GM21447 (cell line): ENCODE results near the gene FTSJ3.
"Not testable (repeated sequence)": the region's sequence is repeated elsewhere in the genome, so short reads cannot be mapped to it uniquely, and the experiment has no call there.

Experiments
- ATAC-seq: cut with Tn5 transposase; IDR thresholded peaks from one replicate; pipeline ENCODE4 v1.9.1; 2021; ENCODE audit not compliant: unreplicated experiment

Gene FTSJ3

DNA sequence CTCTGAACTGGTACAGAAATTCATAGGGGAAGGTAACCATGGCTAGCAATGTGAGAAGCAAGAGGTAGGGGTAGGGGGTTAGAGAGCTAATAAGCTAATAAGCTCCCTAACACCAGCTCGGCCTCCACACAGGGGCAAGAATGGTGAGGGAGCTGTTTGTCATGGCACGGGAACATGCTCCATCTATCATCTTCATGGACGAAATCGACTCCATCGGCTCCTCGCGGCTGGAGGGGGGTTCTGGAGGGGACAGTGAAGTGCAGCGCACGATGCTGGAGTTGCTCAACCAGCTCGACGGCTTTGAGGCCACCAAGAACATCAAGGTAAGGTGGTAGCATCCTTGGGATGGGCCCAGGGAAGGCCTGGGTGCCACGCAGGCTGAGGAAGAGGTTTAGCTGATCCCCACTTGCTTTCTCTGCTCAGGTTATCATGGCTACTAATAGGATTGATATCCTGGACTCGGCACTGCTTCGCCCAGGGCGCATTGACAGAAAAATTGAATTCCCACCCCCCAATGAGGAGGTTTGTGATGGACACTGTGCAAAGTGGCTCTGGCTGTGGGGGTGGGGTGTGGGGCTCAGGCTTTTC lies 3.5 kb upstream of the FTSJ3 start:
- ATAC-seq, result no peak

DNA sequence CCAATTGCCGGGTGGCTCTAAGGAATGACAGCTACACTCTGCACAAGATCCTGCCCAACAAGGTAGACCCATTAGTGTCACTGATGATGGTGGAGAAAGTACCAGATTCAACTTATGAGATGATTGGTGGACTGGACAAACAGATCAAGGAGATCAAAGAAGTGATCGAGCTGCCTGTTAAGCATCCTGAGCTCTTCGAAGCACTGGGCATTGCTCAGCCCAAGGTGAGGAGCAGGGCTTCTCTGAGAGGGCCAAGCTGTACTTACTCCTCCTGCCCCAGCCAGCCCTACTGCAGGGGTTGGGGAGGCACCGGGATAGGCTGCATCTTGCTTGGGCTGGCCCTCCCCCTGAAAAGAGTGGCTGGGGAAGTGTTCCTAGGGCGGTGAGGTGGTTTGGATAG lies 2.8 kb upstream of the FTSJ3 start:
- no peak for ATAC-seq

DNA sequence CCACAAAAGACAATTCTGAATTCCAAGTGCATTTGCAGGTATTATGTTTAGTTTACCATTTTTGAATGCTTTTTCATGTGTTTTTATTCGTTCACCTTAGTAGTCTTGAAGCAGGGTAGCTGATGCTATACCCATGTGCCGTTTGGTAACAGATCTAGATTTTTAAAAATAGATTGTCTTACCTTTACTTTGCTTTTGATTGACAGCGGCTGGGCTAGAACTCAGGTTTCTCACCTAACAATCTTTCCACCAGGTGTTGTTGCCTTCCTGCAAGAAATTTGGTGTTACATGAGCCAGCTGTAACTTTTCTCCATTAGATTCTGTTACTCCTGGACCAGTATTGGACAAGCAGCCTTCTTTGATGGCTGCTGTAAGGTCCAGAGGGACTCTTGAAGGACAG lies 1.5 kb upstream of the FTSJ3 start:
- ATAC-seq, result no peak

DNA sequence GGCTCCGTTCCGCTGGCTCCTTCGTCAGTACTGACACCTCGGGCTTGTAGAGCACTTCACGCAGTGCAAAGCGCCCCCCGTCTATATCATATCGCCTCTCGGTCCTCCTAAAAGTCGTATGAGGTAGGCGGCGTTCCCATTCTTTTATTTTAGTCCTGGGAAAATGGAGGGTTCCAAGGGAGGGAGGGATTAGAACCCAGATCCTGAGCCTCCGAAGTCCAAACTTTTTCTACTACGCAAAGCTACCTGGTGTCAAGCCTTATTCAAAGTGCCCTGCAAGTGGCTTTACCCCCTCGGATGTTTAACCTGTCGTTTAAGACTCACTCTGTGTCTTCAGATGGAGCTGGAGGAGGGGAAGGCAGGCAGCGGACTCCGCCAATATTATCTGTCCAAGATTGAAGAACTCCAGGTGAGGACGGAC lies 348 bp upstream of the FTSJ3 start:
- ATAC-seq, result no peak

DNA sequence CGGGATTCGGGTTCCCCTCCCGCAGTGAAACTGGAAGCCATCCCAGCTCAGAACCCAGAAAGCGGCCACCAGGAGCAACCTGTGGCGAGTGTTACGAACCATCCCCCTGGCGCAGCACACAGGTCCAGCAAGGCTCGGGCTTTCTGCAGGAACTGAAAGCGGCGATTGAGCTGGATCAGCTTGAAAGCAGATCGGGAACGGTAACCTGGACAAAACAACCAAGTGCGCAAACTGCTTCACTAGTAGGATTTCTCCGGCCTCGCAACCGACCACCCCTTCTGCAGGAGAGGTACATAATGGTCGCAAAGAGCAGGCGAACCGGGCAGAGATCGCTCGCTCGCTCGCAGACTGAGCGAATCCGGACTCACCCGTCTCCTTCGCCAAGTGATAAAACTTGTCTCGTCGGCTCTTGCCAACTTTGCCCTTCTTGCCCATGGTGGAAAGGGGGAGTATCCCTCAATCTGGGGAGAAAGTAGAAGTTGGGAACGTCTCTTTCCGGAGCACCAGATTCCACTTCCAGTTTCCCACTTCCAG lies 928 bp downstream of the FTSJ3 start:
- peak; percentile 5 for ATAC-seq

DNA sequence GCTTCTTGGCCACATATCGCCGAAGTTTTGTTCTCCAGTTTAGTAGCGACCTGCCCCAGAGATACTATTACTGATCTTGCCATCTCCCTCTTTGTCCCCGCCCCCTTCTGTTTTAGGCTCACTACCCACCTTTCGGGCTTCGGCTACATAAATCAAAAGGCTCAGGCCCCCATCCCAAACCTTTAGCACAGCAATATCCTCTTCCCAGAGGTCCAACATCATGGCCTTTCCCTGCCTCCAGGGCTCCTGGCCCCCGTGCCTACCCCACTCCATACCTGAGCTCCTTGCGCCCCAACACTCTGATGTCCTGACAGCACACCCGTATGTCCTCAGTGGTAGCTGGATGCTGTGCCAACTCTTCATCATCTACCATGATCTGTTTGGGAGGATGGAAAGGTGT lies 3.1 kb downstream of the FTSJ3 start:
- no peak for ATAC-seq

DNA sequence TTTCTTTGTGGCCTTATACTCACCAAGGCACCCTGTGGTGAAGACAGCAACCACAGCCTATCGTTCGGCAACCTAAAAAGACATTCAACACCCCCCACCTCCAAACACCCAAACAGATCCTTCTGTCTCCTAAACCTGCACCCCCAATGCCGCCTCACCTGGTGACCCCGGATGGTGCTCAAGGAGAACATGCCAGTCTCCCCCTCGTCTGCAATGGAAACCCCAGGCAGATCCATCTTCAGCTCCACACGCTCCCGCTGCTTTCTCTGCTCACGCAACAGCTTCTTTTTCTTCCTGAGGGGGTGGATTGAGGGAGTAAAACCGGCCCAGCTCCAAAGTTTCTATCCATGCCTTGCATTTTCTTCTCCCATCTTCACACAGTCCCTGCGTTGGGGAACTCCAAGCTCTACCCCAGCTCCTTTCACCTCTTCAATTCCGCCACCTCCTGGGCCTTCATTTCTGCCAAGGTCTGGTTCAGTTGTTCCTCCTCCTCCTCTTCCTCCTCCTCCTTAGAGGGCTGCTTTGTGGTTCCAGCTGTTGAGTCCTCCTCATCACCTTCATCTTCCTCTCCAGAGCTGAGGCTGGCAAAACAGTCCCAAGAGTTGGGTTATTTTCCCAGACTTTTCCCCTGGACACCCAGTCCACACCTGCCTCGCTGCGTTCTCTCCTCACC lies 3.7 kb downstream of the FTSJ3 start:
- ATAC-seq, result no peak

DNA sequence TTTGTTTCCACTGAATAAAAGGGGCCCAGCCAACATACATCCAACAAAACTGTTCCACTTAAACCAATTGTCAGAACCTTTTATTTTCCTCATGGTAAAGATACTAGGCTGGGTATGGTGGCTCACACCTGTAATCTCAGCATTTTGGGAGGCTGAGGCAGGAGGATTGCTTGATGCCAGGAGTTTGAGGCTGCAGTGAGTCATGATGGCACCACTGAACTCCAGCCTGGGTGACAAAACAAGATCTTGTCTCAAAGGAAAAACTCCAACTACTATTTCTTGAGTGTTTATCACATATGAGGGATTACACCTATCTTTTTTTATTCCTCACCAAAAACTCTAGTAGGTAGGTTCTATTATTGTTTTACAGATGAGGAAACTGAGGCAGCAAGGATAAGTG lies 4.9 kb downstream of the FTSJ3 start:
- ATAC-seq, result no peak

DNA sequence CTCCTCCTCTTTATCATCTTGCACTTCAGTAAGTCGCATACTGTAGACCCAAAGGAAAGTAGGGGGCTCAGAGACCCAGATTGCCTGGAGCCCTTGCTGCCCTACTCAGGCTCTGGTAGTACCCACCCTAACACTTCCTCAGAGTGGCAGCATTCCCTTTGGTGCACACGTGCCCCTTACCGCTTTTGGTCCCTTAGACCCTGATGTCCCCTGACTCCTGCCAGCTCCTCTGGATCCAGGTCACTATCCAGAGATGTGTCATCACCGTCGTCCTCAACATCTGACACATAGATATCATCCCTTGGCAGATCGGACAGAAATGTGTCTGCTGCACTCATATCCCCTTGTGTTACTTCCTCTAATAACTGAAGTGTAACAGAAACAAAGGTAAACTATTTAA lies 5.7 kb downstream of the FTSJ3 start:
- ATAC-seq, result no peak

DNA sequence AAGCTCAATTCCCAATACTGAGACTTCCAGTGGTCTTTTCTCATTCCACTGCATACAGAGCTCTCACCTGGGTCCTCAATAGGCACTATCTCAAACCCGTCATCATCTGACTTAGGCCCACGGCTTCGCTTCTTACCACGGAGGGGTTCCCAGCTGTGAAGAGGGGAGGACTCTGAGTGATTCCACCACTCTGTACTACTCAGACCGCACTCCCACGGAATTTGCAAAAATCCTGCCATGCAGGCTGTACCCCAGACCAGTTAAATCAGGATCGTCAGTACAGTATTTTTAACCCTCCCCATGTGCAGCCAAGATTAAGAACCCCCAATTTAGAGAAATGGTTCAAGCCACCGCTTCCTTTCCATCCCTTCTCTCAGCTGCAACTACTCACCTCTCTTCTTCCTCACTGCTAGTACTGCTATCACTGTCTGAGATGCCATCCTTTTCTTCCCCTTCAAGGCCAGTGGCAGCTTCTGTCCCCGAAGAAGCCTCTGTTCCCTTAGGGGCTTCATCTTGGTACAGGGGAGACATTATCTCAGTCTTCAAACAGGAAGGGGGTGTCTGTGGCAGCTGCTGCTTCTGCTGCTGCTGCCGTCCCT lies 6.4 kb downstream of the FTSJ3 start:
- ATAC-seq, result no peak

DNA sequence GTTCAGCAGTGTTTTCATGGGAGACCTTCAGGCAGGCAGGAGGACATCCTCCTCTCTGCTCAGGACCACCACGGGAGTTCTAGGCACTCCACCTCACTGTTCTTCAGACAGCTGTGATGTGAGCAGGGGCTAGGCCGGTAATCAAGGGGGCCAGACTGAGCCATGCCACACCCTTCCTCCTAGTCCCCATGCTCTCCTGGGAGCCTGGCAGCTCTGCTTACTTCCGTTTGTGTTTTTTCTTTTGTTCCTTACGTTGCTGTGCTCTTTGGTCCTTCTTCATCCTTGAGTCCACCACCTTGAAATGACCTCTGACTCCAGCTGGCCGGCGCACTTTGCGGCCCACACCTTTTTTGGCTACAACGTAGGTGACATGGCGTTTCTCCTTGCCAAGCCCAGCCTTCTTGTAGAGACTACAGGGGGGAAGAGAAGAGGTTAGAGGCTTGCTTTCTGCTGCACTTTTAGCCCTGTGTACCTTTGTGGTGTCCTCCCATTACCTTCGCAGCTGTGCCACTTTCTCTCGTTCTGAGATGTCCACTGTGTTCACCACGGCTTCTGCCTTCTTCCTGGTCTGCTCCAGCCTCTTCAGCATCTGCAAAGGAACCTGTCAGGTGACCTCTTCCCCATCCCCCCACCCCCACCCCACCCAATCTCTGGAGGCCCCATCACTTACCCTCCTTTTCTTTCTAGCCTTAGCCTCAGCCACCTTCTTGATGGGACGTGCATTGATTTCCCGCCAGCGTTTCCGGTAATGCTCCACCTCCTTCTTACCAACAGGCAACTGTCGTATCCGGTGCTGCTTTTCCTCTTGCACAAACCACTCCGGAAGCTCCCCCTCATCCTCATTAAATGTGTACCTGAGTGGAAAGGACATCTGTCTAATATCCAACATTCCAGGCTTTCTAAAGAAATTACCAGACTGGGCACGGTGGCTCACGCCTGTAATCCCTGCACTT lies 7.6 kb downstream of the FTSJ3 start:
- ATAC-seq, result no peak

DNA sequence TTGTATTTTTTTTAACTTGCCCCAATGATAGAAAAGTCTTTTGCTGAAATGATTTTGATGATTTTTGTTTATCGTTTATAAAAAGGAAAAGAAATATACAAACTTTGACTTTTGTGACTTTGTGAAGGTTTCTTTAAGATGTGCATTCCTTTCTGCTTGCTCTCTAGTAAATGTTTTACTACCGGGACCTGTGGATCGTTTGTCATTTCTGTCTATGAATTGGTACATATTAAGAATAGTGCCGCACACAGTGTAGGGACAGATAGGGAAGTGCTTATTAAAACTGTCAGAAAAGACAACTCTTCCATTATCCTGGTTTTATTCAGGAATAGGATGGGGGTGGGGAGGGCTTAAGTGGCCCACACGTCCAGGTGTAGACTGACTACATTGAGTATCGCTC lies 8.3 kb downstream of the FTSJ3 start:
- ATAC-seq, result no peak

DNA sequence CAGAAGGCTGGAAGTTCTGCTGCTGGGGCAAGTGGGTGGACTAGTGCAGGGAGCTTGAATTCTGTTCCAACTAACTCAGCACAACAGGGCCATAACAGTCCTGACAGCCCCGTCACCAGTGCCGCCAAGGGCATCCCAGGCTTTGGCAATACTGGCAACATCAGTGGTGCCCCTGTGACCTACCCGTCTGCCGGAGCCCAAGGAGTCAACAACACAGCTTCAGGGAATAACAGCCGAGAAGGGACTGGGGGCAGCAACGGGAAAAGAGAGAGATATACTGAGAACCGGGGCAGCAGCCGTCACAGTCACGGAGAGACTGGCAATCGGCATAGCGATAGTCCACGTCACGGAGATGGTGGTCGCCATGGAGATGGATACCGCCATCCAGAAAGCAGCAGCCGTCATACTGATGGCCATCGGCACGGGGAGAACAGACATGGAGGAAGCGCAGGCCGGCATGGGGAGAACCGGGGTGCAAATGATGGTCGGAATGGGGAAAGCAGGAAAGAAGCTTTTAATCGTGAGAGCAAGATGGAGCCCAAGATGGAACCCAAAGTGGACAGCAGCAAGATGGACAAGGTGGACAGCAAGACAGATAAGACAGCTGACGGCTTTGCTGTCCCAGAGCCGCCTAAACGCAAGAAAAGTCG lies 9.6 kb downstream of the FTSJ3 start:
- ATAC-seq, result no peak

DNA sequence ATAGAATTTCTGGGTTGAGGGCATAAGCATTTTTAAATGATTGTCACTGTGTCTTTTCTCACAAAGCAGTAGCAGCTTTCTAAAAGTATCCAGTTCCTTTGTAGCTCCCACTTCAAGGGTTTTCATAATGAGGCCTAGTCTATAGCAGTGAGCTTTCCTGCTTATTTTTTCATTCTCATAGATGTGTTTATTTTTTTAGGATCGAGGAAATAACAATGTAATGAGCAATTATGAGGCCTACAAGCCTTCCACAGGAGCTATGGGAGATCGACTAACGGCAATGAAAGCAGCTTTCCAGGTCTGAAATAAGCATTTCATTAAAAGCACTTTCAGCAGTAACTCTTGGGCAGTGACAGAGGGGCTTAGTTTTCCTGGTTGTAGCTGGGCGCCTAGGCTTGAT lies 10.8 kb downstream of the FTSJ3 start:
- ATAC-seq, result no peak

DNA sequence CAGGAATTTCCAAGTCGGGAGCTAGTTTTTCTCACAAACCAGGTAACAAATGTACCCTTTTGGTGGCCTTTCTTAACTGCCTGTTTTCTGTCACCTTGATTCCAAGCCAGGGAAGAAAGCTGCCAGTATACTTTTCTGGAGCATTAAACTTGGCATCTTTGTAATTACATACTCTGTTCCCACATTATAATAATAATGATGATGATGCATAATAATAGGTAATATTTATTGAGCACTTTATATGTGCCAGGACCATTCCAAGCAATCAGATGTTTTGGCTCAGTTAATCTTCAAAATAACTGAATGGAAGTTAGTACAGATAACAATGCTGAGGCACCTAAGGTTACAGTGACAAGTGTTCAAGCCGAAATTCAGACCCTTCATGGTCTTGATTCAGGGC lies 11.3 kb downstream of the FTSJ3 start:
- no peak for ATAC-seq

DNA sequence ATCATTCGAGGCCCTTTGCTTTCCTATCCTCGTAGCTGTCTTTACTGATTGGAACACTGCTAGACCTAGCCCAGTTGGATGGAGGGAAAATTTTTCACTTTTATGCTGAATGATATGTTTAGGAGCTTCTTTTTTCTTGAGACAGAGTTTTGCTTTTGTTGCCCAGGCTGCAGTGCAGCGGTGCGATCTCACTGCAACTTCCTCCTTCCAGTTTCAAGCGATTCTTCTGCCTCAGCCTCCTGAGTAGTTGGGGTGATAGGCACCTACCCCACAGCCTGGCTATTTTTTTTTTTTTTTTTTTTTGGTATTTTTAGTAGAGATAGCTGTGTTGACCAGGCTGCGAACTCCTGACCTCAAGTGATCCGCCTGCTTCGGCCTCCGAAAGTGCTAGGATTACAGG lies 17.5 kb downstream of the FTSJ3 start:
- ATAC-seq, result no peak

DNA sequence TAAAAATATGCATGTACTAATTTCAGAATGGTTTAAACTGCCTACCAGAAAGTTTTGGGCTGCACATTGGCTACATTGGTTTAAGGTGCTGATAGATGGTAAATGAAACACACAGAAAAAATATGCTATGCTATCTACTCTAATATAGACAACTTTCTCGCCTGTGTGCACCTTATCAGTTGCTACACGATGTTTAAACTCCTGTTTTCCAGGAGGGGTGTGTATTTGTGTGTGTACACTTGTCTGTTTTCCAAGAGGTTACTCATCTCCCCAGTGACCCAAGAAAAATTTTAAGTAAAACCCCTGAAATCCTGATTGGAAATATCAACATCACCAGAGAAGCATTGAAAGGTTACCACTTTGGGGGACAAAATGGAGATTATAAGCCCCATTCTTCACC lies 21.9 kb downstream of the FTSJ3 start:
- ATAC-seq, result no peak

DNA sequence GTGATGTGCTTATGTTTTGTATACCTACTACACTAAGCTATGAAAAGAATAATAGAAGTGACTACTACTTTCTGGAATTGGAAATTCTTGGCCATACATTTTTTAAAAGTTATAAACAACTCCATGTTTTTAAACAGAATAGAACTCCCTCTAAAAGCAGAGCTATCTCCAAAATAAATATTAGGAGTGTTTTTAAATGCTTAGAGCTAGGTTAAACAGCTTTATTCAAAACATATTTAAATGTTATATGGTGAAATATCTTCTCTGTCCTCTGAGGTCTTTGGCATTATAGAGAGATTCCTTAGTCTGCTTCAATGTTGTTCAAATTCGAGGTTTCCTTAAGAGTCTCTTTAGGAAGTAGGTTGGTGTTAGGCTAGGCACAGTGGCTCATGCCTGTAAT lies 23.1 kb downstream of the FTSJ3 start:
- ATAC-seq, result no peak

DNA sequence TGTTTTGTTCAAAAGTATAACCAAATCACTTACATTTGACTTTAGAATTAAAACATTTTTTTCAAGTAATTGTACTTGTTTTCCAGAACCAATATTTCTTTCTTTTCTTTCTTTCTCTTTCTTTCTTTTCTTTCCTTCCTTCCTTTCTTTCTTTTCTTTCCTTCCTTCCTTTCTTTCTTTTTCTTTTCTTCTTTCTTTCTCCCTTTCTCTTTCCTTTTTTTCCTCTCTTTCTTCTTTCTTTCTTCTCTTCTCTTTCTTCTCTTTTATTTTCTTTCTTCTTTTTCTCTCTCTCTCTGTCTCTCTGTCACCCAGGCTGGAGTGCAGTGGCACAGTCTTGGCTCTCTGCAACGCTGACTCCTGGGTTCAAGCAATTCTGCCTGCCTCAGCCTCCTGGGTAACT lies 26.7 kb downstream of the FTSJ3 start:
- no peak for ATAC-seq

DNA sequence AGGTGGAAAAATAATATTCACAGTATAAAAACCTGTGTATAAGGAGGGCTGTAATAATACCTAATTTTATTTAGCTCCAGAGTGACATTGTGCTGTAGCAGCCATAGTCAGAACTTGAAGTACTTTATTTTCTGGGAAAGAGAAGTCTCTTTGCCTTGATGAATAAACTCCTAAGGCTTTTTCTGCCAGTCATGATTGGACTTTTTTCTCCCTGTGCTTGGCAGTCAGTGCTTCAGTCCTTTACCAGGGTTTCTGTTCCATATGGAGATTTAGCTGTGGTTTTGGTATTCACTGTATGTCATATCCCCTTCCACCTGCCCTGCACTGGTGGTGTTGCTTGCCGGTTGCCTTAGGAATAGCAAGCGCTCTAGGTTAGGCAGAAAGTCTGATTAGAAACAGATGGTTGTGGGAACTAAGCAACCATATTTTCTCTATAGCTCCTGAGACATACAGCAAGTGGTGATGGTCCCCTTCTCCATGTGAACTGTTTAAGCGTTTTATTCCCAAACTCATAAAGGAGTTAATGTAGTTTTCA lies 28.8 kb downstream of the FTSJ3 start:
- no peak for ATAC-seq

DNA sequence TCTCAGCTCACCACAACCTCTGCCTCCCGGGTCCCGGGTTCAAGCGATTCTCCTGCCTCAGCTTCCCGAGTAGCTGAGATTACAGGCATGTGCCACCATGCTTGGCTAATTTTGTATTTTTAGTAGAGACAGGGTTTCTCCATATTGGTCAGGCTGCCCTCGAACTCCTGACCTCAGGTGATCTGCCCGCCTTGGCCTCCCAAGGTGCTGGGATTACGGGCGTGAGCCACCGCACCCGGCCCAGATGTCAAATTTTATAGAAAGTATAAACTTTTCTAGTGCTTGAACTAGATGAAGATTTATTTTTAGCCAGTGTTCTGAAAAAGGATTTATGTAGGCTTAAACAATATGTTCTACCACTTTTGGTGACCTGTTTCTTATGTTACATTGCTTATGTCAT lies 31.1 kb downstream of the FTSJ3 start:
- not testable (repeated sequence) for ATAC-seq
